K562 (cell line): ENCODE results near the gene SELENOK. TPM values are rescaled to one million over a fixed set of nuclear protein-coding genes. Genes with fewer than 3 reads are reported as not detected.

Experiments used
- ATAC-seq: fragments of 200-7000 bp; cut with Tn5 transposase; 3 replicates; pipeline ENCODE4 v1.9.1; 2020; ENCODE audit warnings: moderate library complexity
- BruUV-seq: library from RNA; stranded (reverse); fragments of 400-500 nt; replicated peaks from 2 replicates; lab custom pipeline; 2021; lab: Mats Ljungman, UMichigan
- CTCF ChIA-PET: fragments of 300-600 bp; formaldehyde crosslinking; extraction: SDS; loops from one replicate; lab custom pipeline; 2021; ENCODE audit warnings: low intra/inter-chr PET ratio; lab: Yijun Ruan, JAX
- POLR2A ChIA-PET: fragments of 300-600, 350-650 bp; sonication (Branson Sonifier 250); formaldehyde crosslinking; extraction: SDS; loops from one replicate; lab custom pipeline; 2021; ENCODE audit warnings: antibody characterized with exemption, inconsistent platforms; lab: Yijun Ruan, JAX
- DNase-seq, 4 experiments: peaks; one replicate each; pipeline versions ENCODE4 v3.0.0 to v3.0.0-alpha.2; 2011 to 2018; ENCODE audit warnings: low spot score in 3 of 4, mixed read lengths in 3 of 4; ENCODE audit errors: extremely low read depth in 1 of 4
- FAIRE-seq: peaks from 2 replicates; lab custom pipeline; 2011; peaks lifted over from hg19 to GRCh38; lab: Jason Lieb, UNC
- H2AFZ ChIP-seq: 2 replicates; pipeline ENCODE4 v1.6.0; 2011; ENCODE audit warnings: low read depth, low read length, control low read depth, inconsistent platforms
- H3K27ac ChIP-seq: fragments of 200-600 bp; 3 replicates; pipeline ENCODE4 v1.8.0; 2011; ENCODE audit warnings: low read depth, mild to moderate bottlenecking, control low read depth, inconsistent platforms, low read length, moderate library complexity, mixed read lengths; ENCODE audit errors: extremely low read depth
- H3K27me3 ChIP-seq, 2 experiments: fragments of 300-600 bp in 1 of 2; 2 replicates in 1 of 2; 3 replicates in 1 of 2; pipeline versions ENCODE4 v1.6.0 to v1.8.0; 2011; ENCODE audit warnings: inconsistent platforms in 2 of 2, low read length in 2 of 2, mild to moderate bottlenecking in 1 of 2, mixed read lengths in 1 of 2, moderate library complexity in 1 of 2; ENCODE audit not compliant: control insufficient read depth in 2 of 2, insufficient read depth in 2 of 2
- H3K36me3 ChIP-seq: fragments of 300-600 bp; 3 replicates; pipeline ENCODE4 v1.8.0; 2011; ENCODE audit warnings: mild to moderate bottlenecking, low read length, inconsistent platforms; ENCODE audit not compliant: control insufficient read depth, insufficient read depth
- H3K4me1 ChIP-seq, 2 experiments: fragments of 200-600 bp in 1 of 2; replicated peaks in 1 of 2; 2 replicates in 1 of 2; 3 replicates in 1 of 2; pipeline versions ENCODE4 v1.5.1 to v1.8.0; 2011; ENCODE audit warnings: inconsistent platforms in 2 of 2, low read length in 2 of 2, mild to moderate bottlenecking in 1 of 2, mixed read lengths in 1 of 2, moderate library complexity in 1 of 2; ENCODE audit not compliant: control insufficient read depth in 2 of 2, insufficient read depth in 2 of 2
- H3K4me2 ChIP-seq: 2 replicates; pipeline ENCODE4 v1.6.1; 2011; ENCODE audit warnings: low read length, control low read depth, inconsistent platforms, mixed read lengths; ENCODE audit not compliant: insufficient read depth
- H3K4me3 ChIP-seq: fragments of 200-600 bp; sonication (generic), shearing (Covaris generic); 2 replicates; pipeline ENCODE4 v1.5.1; 2016; ENCODE audit warnings: control low read depth, inconsistent platforms
- H3K79me2 ChIP-seq: fragments of 200-600 bp; 3 replicates; pipeline ENCODE4 v1.8.0; 2011; ENCODE audit warnings: low read length, inconsistent platforms; ENCODE audit not compliant: control insufficient read depth, insufficient read depth
- H3K9ac ChIP-seq, 2 experiments: 2 replicates each; pipeline versions ENCODE4 v1.6.0 to v1.6.1; 2011; ENCODE audit warnings: low read depth in 2 of 2, low read length in 2 of 2, control low read depth in 1 of 2, inconsistent platforms in 1 of 2, mild to moderate bottlenecking in 1 of 2, mixed read lengths in 1 of 2; ENCODE audit not compliant: insufficient read depth in 1 of 2
- H3K9me1 ChIP-seq: one replicate; pipeline ENCODE4 v1.6.0; 2011; ENCODE audit warnings: inconsistent platforms, mild to moderate bottlenecking, low read length, moderate library complexity; ENCODE audit not compliant: control insufficient read depth, insufficient read depth
- H3K9me3 ChIP-seq: replicated peaks from 2 replicates; pipeline ENCODE4 v1.5.1; 2011; ENCODE audit warnings: low read depth, low read length, inconsistent platforms; ENCODE audit not compliant: control insufficient read depth, insufficient read depth
- H4K20me1 ChIP-seq: replicated peaks from 2 replicates; pipeline ENCODE4 v1.6.1; 2011; ENCODE audit warnings: low read length, inconsistent platforms, mixed read lengths; ENCODE audit not compliant: control insufficient read depth, insufficient read depth
- CREM ChIP-seq: IDR thresholded peaks from 2 replicates; pipeline ENCODE4 v1.6.1; 2014; ENCODE audit warnings: antibody characterized with exemption, low read depth
- FUS ChIP-seq: fragments of 200-400 bp; formaldehyde crosslinking; optimal IDR thresholded peaks from 2 replicates; pipeline ENCODE3; 2017; ENCODE audit warnings: low read depth, low read length
- RBM17 ChIP-seq: fragments of 200-400 bp; formaldehyde crosslinking; IDR thresholded peaks from 2 replicates; pipeline ENCODE4 v1.6.1; 2017; ENCODE audit warnings: low read depth, mild to moderate bottlenecking, low read length, borderline replicate concordance
- RBM34 ChIP-seq: fragments of 200-400 bp; formaldehyde crosslinking; IDR thresholded peaks from 2 replicates; pipeline ENCODE4 v1.6.1; 2018; ENCODE audit warnings: low read length, borderline replicate concordance; ENCODE audit not compliant: insufficient read depth
- YY1 ChIP-seq, 3 experiments: IDR thresholded peaks; 2 replicates each; pipeline ENCODE4 v1.6.1; 2011; ENCODE audit warnings: low read length in 2 of 3, mild to moderate bottlenecking in 2 of 3, moderate library complexity in 2 of 3, borderline replicate concordance in 1 of 3, control low read depth in 1 of 3, low read depth in 1 of 3; ENCODE audit not compliant: insufficient read depth in 3 of 3, insufficient replicate concordance in 2 of 3, control insufficient read depth in 1 of 3, insufficient read length in 1 of 3; ENCODE audit errors: extremely low read depth in 1 of 3
- ZNF584 ChIP-seq: fragments of 200-800 bp; sonication (Bioruptor generic); IDR thresholded peaks from 2 replicates; pipeline ENCODE4 v1.6.1; 2016; ENCODE audit warnings: low read depth, mild to moderate bottlenecking, missing genetic modification characterization, missing compliant biosample characterization
- WGBS: fragments of 100-300 bp; shearing (Covaris generic); methylation state at CpG from one replicate; pipeline ENCODE4 v1.1.6; 2016; ENCODE audit warnings: low coverage, mixed read lengths; ENCODE audit not compliant: insufficient coverage; ENCODE audit errors: missing lambda C conversion rate; 5-methylcytosine and 5-hydroxymethylcytosine counted together
- in situ Hi-C: fragments of 300-500 bp; cut with MboI; formaldehyde crosslinking; loops from 4 replicates; pipeline ENCODE4 v1.15.0; 2018; ENCODE audit warnings: inconsistent platforms, mixed read lengths
- intact Hi-C: fragments of 100-400 bp; cut with micrococcal nuclease; formaldehyde crosslinking; loops from 2 replicates; pipeline ENCODE4 v1.14.2; 2022
- polyA plus RNA-seq, 8 experiments: library from polyadenylated mRNA; depleted of rRNA in 4 of 8; stranded (reverse) in 5 of 8; unstranded in 3 of 8; fragments of >200 nt; fragmentation: Nextera tagmentation in 2 of 8; fragmentation: Illumina TruSeq in 1 of 8; extraction: Ambion mirVana in 2 of 8; extraction: Trizol in 1 of 8; gene quantifications; 2 replicates each; pipeline versions ENCODE4 v1.2.1 to v1.2.3, GENCODE V29; 2011 to 2014; ENCODE audit warnings: inconsistent platforms in 1 of 8, missing spikeins in 1 of 8
- total RNA-seq, 7 experiments: library from RNA; depleted of rRNA in 6 of 7; stranded (reverse); fragments of >200 nt in 6 of 7; fragmentation: Illumina TruSeq in 2 of 7; extraction: Trizol in 2 of 7; gene quantifications; 2 replicates each; pipeline versions ENCODE4 v1.2.1 to v1.2.3, GENCODE V29; 2011 to 2021; ENCODE audit warnings: low replicate concordance in 1 of 7
- TF ChIP-seq, protein P1 (sequence below), 2 experiments: fragments of 450-650 bp in 1 of 2; sonication (generic) in 1 of 2; formaldehyde crosslinking in 1 of 2; IDR thresholded peaks in 1 of 2; conservative IDR thresholded peaks in 1 of 2; 2 replicates each; pipeline versions ENCODE4 v1.6.1 to v1.8.1; 2016 to 2023; ENCODE audit warnings: mild to moderate bottlenecking in 2 of 2, moderate library complexity in 2 of 2, inconsistent platforms in 1 of 2, missing genetic modification reagents in 1 of 2
- TF ChIP-seq, protein P2 (sequence below): IDR thresholded peaks from 2 replicates; pipeline ENCODE4 v1.6.1; 2016; ENCODE audit warnings: missing genetic modification characterization, missing compliant biosample characterization

The SELENOK gene
- total and polyA plus RNA-seq, 9 of the 15 experiments (the other 6 are each of a cell fraction or from before 2014, with no cell fraction given): 18.3 to 164 (median 34.8) TPM

DNA sequence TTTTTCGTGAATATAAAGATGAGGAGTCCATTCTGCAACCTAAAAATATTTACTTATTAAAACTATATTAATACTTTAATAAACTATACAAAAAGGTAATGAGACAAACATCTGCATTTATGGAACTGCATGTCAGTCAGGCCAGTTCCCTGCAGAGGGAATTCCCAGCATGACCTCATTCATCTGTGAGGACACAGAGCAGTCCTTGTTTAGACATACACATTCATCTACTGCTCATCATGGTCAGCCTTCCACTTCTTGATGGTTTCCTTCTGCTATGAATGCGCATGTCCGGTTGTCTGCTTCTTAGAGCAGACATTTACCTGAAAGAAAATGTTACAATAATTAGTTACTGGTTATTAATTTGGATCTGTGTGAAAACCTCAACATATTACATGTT is 6.4 kb downstream of the SELENOK start:
- intact Hi-C loops: no loop called here
- no peak for ATAC-seq
- Histone ChIP-seq H3K4me2 (no peak overlapping the region), H2AFZ (no peak overlapping the region), H4K20me1 (peaks cover 10% of the 10 kb centered on the region; the same call in 1 of the 2 replicates), H3K9me1 (peaks cover 2% of the 10 kb centered on the region), H3K27me3 (no peaks in the 10 kb centered on the region), H3K36me3 (peaks cover 36% of the 10 kb centered on the region), H3K4me3 (no peak overlapping the region), H3K27ac (no peak overlapping the region)
- POLR2A ChIA-PET: no interaction called here
- in situ Hi-C loops: no loop called here
- TF ChIP-seq RBM17: no peak
- no peak for TF ChIP-seq YY1 (IDR thresholded peaks at IDR 0.05; ENCODE audit: borderline replicate concordance in 1 of 3, control insufficient read depth in 1 of 3, extremely low read depth in 1 of 3, insufficient read depth in 3 of 3, insufficient read length in 1 of 3, insufficient replicate concordance in 2 of 3, low read depth in 1 of 3, low read length in 2 of 3)
- no peak for TF ChIP-seq CREM
- TF ChIP-seq RBM34: no peak
- TF ChIP-seq, protein P1, sequence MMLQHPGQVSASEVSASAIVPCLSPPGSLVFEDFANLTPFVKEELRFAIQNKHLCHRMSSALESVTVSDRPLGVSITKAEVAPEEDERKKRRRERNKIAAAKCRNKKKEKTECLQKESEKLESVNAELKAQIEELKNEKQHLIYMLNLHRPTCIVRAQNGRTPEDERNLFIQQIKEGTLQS (IDR thresholded peaks at IDR 0.05): no peak
- TF ChIP-seq, protein P1 (CRISPR knock-in tag; conservative IDR thresholded peaks at IDR 0.05): no peak
- no peak for TF ChIP-seq FUS
- TF ChIP-seq, protein P2, sequence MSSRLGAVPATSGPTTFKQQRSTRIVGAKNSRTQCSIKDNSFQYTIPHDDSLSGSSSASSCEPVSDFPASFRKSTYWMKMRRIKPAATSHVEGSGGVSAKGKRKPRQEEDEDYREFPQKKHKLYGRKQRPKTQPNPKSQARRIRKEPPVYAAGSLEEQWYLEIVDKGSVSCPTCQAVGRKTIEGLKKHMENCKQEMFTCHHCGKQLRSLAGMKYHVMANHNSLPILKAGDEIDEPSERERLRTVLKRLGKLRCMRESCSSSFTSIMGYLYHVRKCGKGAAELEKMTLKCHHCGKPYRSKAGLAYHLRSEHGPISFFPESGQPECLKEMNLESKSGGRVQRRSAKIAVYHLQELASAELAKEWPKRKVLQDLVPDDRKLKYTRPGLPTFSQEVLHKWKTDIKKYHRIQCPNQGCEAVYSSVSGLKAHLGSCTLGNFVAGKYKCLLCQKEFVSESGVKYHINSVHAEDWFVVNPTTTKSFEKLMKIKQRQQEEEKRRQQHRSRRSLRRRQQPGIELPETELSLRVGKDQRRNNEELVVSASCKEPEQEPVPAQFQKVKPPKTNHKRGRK (tag): no peak
- TF ChIP-seq ZNF584 (CRISPR knock-in tag): no peak
- TF ChIP-seq, all 486 proteins: peak for 0
- no peak overlapping the region for H3K9ac ChIP-seq
- WGBS: 90% methylated on average over 3 of the region's 3 CpGs
- peaks cover 24% of the 10 kb centered on the region for H3K79me2 ChIP-seq
- BruUV-seq: no TSS peak
- FAIRE-seq (no peak), DNase-seq (no peak)
- peaks cover 5 to 14% of the 10 kb centered on the region in 2 experiments; a peak in 4 of 5 replicates for H3K4me1 ChIP-seq
- no peaks in the 10 kb centered on the region for H3K9me3 ChIP-seq
- CTCF ChIA-PET: no interaction called here
